ENCODE results near the gene MRPS24.
A peak's percentile ranks its signal among the peaks of the same experiment; 100 is the strongest.
"Not testable (repeated sequence)": the region's sequence is repeated elsewhere in the genome, so short reads cannot be mapped to it uniquely, and the experiment has no call there.

The MRPS24 gene

DNA sequence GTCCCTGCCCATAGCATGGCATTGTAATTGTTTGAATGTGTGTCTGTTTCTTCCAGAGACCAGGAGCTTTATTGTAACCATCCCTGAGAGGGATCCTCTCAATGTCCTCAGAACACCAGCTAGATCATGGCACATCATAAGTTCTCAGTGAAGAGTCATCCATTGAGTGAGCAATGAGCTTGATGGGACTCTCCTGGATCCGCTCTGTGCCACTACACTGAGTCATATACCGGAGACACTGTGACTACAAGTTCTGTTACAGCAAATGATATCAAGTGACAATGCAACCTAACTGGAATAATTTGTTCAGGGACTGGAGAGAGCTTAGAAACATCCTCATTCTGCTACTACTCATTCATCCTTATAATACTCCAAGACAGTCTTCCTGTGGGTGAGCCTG, 25.1 kb downstream of the MRPS24 start:
- Histone ChIP-seq H3K4ac (ENCODE audit: low read depth, low read length) (no peak overlapping the region), H3K9ac (ENCODE audit: low read length) (no peak overlapping the region), H4K8ac (ENCODE audit: low read depth, low read length) (no peak overlapping the region), H3K79me1 (ENCODE audit: low read length) (no peaks in the 10 kb centered on the region), H2BK5ac (ENCODE audit: low read length) (no peak overlapping the region), H3K56ac (ENCODE audit: low read length) (no peak overlapping the region), H2AK5ac (ENCODE audit: low read length) (no peak overlapping the region), H3K4me2 (ENCODE audit: low read length) (no peak overlapping the region), H3K27me3 (ENCODE audit: insufficient read depth, low read length, poor library complexity) (no peaks in the 10 kb centered on the region), H3K27ac (ENCODE audit: low read depth, low read length) (no peak overlapping the region), H2BK15ac (replicated peaks; ENCODE audit: low read depth) (no peak overlapping the region), H2BK120ac (ENCODE audit: low read depth, low read length) (no peak overlapping the region), H3K79me2 (ENCODE audit: control insufficient read depth, insufficient read depth, low read length) (no peaks in the 10 kb centered on the region), H3K36me3 (ENCODE audit: control insufficient read depth, insufficient read depth, low read length) (no peaks in the 10 kb centered on the region), H4K5ac (ENCODE audit: low read length) (no peak overlapping the region), H3K18ac (ENCODE audit: low read length) (no peak overlapping the region), H3K4me1 (ENCODE audit: control insufficient read depth, low read depth, low read length) (no peaks in the 10 kb centered on the region), H3K4me3 (ENCODE audit: low read length) (no peak overlapping the region), H3K23ac (ENCODE audit: low read length) (no peak overlapping the region)
- no CpG with 5 or more reads among the region's 2 CpGs for WGBS (ENCODE audit: extremely low coverage, insufficient coverage, low lambda C conversion rate)
- DNase-seq: no peak

DNA sequence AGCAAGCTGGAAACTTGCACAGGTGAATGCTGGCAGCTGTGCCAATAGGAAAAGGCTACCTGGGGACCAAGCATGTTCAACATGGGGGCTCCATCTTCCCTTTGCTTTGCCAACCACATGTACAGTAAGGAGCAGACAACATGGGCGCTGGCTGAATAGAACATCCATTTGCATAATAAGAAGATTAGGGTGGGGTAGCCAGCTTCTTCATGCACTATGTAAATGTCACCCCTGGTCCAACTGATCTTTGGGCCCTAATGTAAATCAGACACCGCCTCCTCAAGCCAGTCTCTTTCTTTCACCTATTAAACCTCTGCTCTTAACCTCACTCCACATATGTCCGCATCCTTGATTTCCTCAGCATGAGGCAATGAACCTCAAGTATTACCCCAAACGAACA, 26.0 kb downstream of the MRPS24 start:
- Histone ChIP-seq H3K27me3 (ENCODE audit: insufficient read depth, low read length, poor library complexity) (no peaks in the 10 kb centered on the region), H3K79me2 (ENCODE audit: control insufficient read depth, insufficient read depth, low read length) (no peaks in the 10 kb centered on the region), H4K5ac (ENCODE audit: low read length) (no peak overlapping the region), H3K79me1 (ENCODE audit: low read length) (no peaks in the 10 kb centered on the region), H3K36me3 (ENCODE audit: control insufficient read depth, insufficient read depth, low read length) (no peaks in the 10 kb centered on the region), H3K23ac (ENCODE audit: low read length) (no peak overlapping the region), H3K4ac (ENCODE audit: low read depth, low read length) (no peak overlapping the region), H3K27ac (ENCODE audit: low read depth, low read length) (no peak overlapping the region), H3K4me3 (ENCODE audit: low read length) (no peak overlapping the region), H2BK15ac (replicated peaks; ENCODE audit: low read depth) (no peak overlapping the region), H4K8ac (ENCODE audit: low read depth, low read length) (no peak overlapping the region), H3K18ac (ENCODE audit: low read length) (no peak overlapping the region), H2AK5ac (ENCODE audit: low read length) (no peak overlapping the region), H3K56ac (ENCODE audit: low read length) (no peak overlapping the region), H3K4me1 (ENCODE audit: control insufficient read depth, low read depth, low read length) (peaks cover 4% of the 10 kb centered on the region), H3K9ac (ENCODE audit: low read length) (no peak overlapping the region), H2BK5ac (ENCODE audit: low read length) (no peak overlapping the region), H3K4me2 (ENCODE audit: low read length) (no peak overlapping the region), H2BK120ac (ENCODE audit: low read depth, low read length) (no peak overlapping the region)
- no peak for DNase-seq
- WGBS (ENCODE audit: extremely low coverage, insufficient coverage, low lambda C conversion rate): no CpG with 5 or more reads among the region's 4 CpGs

DNA sequence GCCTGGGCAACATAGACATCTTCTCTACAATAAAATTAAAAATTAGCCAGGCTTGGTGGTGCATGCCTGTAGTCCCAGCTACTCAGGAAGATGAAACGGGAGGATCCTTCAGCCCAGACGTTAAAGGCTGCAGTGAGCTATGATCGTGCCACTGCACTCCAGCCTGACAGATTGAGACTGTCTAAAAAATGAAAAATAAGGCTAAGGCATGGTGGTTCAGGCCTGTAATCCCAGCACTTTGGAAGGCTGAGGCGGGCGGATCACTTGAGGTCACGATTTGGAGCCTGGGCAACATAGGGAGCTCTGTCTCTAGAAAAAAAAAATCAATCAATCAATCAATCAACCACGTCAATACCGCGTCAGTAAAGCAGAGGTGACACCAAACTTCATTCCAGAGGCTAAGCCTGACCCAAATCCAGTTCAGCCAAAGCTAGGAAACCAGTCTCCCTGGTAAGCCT, 31.1 kb downstream of the MRPS24 start:
- Histone ChIP-seq H3K4ac (ENCODE audit: low read depth, low read length) (peak overlapping the region; percentile 62), H2AK5ac (ENCODE audit: low read length) (no peak overlapping the region), H3K18ac (ENCODE audit: low read length) (peak overlapping the region; percentile 25), H3K9ac (ENCODE audit: low read length) (peak overlapping the region; percentile 69), H3K27me3 (ENCODE audit: insufficient read depth, low read length, poor library complexity) (no peaks in the 10 kb centered on the region), H3K79me2 (ENCODE audit: control insufficient read depth, insufficient read depth, low read length) (no peaks in the 10 kb centered on the region), H3K79me1 (ENCODE audit: low read length) (no peaks in the 10 kb centered on the region), H3K4me3 (ENCODE audit: low read length) (no peak overlapping the region), H3K36me3 (ENCODE audit: control insufficient read depth, insufficient read depth, low read length) (no peaks in the 10 kb centered on the region), H2BK5ac (ENCODE audit: low read length) (no peak overlapping the region), H3K23ac (ENCODE audit: low read length) (peak overlapping the region; percentile 66), H3K4me2 (ENCODE audit: low read length) (peak overlapping the region; percentile 56), H4K8ac (ENCODE audit: low read depth, low read length) (no peak overlapping the region), H3K4me1 (ENCODE audit: control insufficient read depth, low read depth, low read length) (peaks cover 4% of the 10 kb centered on the region), H3K56ac (ENCODE audit: low read length) (peak overlapping the region; percentile 91), H2BK120ac (ENCODE audit: low read depth, low read length) (no peak overlapping the region), H3K27ac (ENCODE audit: low read depth, low read length) (no peak overlapping the region), H4K5ac (ENCODE audit: low read length) (no peak overlapping the region), H2BK15ac (replicated peaks; ENCODE audit: low read depth) (no peak overlapping the region)
- WGBS (ENCODE audit: extremely low coverage, insufficient coverage, low lambda C conversion rate): no CpG with 5 or more reads among the region's 9 CpGs
- no peak for DNase-seq

DNA sequence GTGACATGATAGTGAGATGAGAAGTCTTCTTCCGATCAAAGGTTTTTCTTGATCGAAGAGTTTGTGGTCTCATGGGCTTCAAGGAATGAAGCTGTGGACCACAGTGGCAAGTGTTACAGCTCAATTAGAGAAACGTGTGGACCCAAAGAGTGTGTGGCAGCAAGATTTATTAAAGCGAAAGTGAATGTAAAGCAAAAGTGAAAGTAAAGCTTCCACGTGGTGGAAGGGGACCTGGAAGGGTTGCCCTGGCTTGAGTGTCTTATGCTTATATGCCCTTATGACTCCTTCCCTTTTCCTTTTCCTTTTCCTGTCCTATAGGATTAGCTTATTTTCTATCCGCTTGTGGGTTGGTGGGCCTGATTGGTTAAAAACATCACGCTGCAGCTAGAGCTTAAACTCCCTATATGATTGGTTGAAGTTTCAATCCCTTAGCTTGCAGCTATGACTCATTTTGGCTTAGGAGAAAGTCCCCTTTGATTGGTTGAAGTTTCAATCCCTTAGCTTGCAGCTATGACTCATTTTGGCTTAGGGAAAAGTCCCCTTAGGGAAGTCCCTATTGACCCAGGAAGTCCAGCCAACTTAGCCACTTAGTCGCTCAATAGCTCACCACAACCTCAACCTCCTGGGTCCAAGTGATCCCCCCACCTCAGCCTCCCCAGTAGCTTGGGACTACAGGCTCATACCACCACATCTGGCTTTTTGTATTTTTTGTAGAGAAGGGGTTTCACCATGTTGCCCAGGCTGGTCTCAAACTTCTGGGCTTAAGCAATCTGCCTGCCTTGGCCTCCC, 34.7 kb downstream of the MRPS24 start:
- H2AK5ac ChIP-seq (ENCODE audit: low read length): no peak overlapping the region
- H3K9ac ChIP-seq (ENCODE audit: low read length): no peak overlapping the region
- H3K4me1 ChIP-seq (ENCODE audit: control insufficient read depth, low read depth, low read length): peaks cover 4% of the 10 kb centered on the region
- no peaks in the 10 kb centered on the region for H3K79me1 ChIP-seq (ENCODE audit: low read length)
- no peaks in the 10 kb centered on the region for H3K36me3 ChIP-seq (ENCODE audit: control insufficient read depth, insufficient read depth, low read length)
- H3K23ac ChIP-seq (ENCODE audit: low read length): no peak overlapping the region
- no peak overlapping the region for H3K27ac ChIP-seq (ENCODE audit: low read depth, low read length)
- H3K27me3 ChIP-seq (ENCODE audit: insufficient read depth, low read length, poor library complexity): no peaks in the 10 kb centered on the region
- no peak overlapping the region for H3K18ac ChIP-seq (ENCODE audit: low read length)
- no peak overlapping the region for H3K4ac ChIP-seq (ENCODE audit: low read depth, low read length)
- WGBS (ENCODE audit: extremely low coverage, insufficient coverage, low lambda C conversion rate): no CpG with 5 or more reads among the region's 8 CpGs
- H2BK5ac ChIP-seq (ENCODE audit: low read length): no peak overlapping the region
- no peak overlapping the region for H2BK15ac ChIP-seq (replicated peaks; ENCODE audit: low read depth)
- no peak overlapping the region for H3K4me2 ChIP-seq (ENCODE audit: low read length)
- H3K4me3 ChIP-seq (ENCODE audit: low read length): no peak overlapping the region
- H2BK120ac ChIP-seq (ENCODE audit: low read depth, low read length): no peak overlapping the region
- no peak overlapping the region for H4K5ac ChIP-seq (ENCODE audit: low read length)
- peak; percentile 10 for DNase-seq
- no peak overlapping the region for H4K8ac ChIP-seq (ENCODE audit: low read depth, low read length)
- no peak overlapping the region for H3K56ac ChIP-seq (ENCODE audit: low read length)
- no peaks in the 10 kb centered on the region for H3K79me2 ChIP-seq (ENCODE audit: control insufficient read depth, insufficient read depth, low read length)

DNA sequence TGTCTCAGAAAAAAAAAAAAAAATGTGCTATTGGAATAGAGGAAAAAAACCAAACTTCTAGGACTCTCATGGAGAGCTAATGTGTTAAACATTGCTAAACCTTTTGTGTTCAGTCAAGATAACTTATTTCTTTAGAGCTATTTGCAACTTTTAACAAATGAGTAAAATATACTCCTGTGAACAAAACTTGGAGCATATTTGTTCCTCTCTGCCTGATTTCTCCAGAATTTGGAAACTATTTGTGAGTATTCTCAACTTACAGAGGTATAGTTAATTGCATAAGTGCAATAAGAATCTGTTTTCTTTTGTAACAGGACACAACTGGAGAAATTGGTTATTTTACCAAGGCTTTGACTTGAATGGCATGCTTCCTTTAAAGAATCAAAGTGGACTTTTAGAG, 38.4 kb downstream of the MRPS24 start:
- H3K27me3 ChIP-seq (ENCODE audit: insufficient read depth, low read length, poor library complexity); H2BK120ac ChIP-seq (ENCODE audit: low read depth, low read length); H2AK5ac ChIP-seq (ENCODE audit: low read length); H3K27ac ChIP-seq (ENCODE audit: low read depth, low read length); H3K4ac ChIP-seq (ENCODE audit: low read depth, low read length); H2BK15ac ChIP-seq (replicated peaks; ENCODE audit: low read depth); H4K8ac ChIP-seq (ENCODE audit: low read depth, low read length); H3K79me1 ChIP-seq (ENCODE audit: low read length); H3K56ac ChIP-seq (ENCODE audit: low read length); H3K4me3 ChIP-seq (ENCODE audit: low read length); H2BK5ac ChIP-seq (ENCODE audit: low read length); H3K18ac ChIP-seq (ENCODE audit: low read length); H3K9ac ChIP-seq (ENCODE audit: low read length); H3K4me1 ChIP-seq (ENCODE audit: control insufficient read depth, low read depth, low read length); H3K36me3 ChIP-seq (ENCODE audit: control insufficient read depth, insufficient read depth, low read length); DNase-seq; H3K23ac ChIP-seq (ENCODE audit: low read length); H3K79me2 ChIP-seq (ENCODE audit: control insufficient read depth, insufficient read depth, low read length); H4K5ac ChIP-seq (ENCODE audit: low read length); H3K4me2 ChIP-seq (ENCODE audit: low read length): not testable (repeated sequence)

DNA sequence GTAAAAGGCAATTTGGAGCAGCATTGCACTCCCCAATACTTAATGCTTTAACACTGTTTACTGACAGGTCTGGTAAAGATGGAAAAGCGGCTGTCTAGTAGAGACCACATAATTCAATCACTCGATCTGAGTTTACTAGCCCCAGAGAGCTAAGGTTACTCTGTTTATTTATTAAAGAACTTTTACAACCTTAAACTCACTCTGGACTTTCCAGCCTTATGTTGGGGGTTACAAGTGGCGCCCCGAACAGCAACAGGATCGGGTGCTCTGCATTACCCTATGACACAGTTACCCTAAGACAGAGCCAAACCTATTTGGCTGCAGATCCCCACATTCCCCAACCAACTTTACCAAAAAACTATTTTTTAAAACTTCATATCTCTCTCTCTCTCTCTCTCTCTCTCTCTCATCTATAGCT, 43.9 kb downstream of the MRPS24 start:
- Histone ChIP-seq H3K18ac (ENCODE audit: low read length) (no peak overlapping the region), H3K4me2 (ENCODE audit: low read length) (no peak overlapping the region), H2AK5ac (ENCODE audit: low read length) (no peak overlapping the region), H3K79me1 (ENCODE audit: low read length) (no peaks in the 10 kb centered on the region), H3K27me3 (ENCODE audit: insufficient read depth, low read length, poor library complexity) (no peaks in the 10 kb centered on the region), H3K4ac (ENCODE audit: low read depth, low read length) (no peak overlapping the region), H3K23ac (ENCODE audit: low read length) (no peak overlapping the region), H3K36me3 (ENCODE audit: control insufficient read depth, insufficient read depth, low read length) (no peaks in the 10 kb centered on the region), H3K79me2 (ENCODE audit: control insufficient read depth, insufficient read depth, low read length) (no peaks in the 10 kb centered on the region), H3K27ac (ENCODE audit: low read depth, low read length) (no peak overlapping the region), H2BK5ac (ENCODE audit: low read length) (no peak overlapping the region), H4K5ac (ENCODE audit: low read length) (no peak overlapping the region), H2BK120ac (ENCODE audit: low read depth, low read length) (no peak overlapping the region), H3K4me3 (ENCODE audit: low read length) (no peak overlapping the region), H3K9ac (ENCODE audit: low read length) (no peak overlapping the region), H3K4me1 (ENCODE audit: control insufficient read depth, low read depth, low read length) (no peaks in the 10 kb centered on the region), H4K8ac (ENCODE audit: low read depth, low read length) (no peak overlapping the region), H2BK15ac (replicated peaks; ENCODE audit: low read depth) (no peak overlapping the region), H3K56ac (ENCODE audit: low read length) (no peak overlapping the region)
- DNase-seq: no peak
- WGBS (ENCODE audit: extremely low coverage, insufficient coverage, low lambda C conversion rate): no CpG with 5 or more reads among the region's 5 CpGs

All from mesendoderm (in vitro differentiated cells).